ENCODE data around the gene NKD2.

- no peak for TF ChIP-seq EZH2 (IDR thresholded peaks at IDR 0.05; ENCODE audit: low read depth)
- no peak for TF ChIP-seq CTCF (conservative IDR thresholded peaks at IDR 0.05)
Measured at GRCh38 chr5:1000329-1000728, 8.3 kb upstream of the NKD2 start.
